GM18499 (cell line): Measurements from ENCODE around the gene GNB5.

ENCODE experiments used
- ATAC-seq: cut with Tn5 transposase; IDR thresholded peaks from one replicate; pipeline ENCODE4 v1.9.1; 2021; ENCODE audit warnings: moderate number of reproducible peaks; ENCODE audit not compliant: insufficient read depth, unreplicated experiment

The GNB5 gene

DNA sequence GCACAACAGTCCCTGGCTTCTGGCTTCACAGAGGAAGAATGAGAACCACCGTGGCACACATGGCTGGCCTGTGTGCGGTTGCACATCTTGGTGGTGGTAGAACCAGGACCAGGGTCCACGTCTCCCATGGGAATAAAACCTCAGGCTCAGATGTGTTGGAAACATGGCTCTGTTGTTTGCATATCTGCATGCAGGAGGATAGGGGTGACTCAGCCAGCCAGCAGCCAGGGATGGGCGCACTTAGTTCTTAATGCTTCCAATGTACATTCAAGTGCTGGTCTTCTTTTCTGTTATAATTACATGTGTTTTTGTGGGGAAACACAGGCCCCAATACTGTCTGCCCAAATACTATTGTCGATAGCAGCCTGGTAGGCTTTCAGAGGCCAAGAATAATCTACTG lies 42.8 kb downstream of the GNB5 start:
- no peak for ATAC-seq

GRCh38 chr15:52146776-52147175 lies 44.4 kb downstream of the GNB5 start:
- no peak for ATAC-seq

DNA sequence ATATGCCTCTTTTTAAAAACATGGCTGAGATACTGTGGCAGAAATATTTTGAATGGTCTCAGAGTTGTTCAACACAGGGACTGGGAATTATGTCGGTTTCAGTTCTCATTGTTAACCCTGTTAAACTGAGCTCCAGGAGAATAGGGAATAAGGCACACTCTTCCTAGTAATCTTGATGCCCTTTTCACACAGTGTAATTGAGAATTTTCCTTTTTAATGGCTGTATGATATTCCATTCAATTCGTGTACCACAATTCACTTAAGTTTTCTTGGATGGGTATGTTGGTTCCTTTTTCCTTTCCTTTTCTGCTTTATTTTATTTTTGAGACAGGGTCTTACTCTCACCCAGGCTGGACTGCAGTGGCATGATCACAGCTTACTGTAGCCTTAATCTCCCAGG lies 44.9 kb downstream of the GNB5 start:
- ATAC-seq = no peak

GRCh38 chr15:52144656-52145178 lies 46.5 kb downstream of the GNB5 start:
- no peak for ATAC-seq

- no peak for ATAC-seq
Observed at GRCh38 chr15:52143873-52144272, 47.3 kb downstream of the GNB5 start.

DNA sequence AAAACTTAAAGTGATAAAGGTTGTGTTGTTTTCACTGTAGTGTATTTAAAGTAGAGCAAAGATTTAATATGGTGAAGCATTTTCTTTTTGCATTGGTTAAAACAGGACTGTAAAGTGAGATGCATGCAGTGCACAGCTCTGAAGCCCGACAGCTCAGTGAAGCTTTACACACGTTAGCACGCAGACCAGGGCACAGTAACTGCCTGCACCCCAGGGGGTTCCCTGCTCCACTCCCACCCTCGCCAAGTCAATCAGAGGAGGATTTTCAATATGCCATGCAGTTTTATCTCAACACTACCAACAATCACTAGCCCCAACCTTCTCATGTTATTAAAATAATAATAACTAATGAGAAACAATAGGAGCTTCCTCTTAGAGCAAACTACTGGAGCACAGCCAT lies 50.5 kb downstream of the GNB5 start:
- no peak for ATAC-seq

- ATAC-seq = no peak
Observed at GRCh38 chr15:52139599-52140462, 51.4 kb downstream of the GNB5 start.

DNA sequence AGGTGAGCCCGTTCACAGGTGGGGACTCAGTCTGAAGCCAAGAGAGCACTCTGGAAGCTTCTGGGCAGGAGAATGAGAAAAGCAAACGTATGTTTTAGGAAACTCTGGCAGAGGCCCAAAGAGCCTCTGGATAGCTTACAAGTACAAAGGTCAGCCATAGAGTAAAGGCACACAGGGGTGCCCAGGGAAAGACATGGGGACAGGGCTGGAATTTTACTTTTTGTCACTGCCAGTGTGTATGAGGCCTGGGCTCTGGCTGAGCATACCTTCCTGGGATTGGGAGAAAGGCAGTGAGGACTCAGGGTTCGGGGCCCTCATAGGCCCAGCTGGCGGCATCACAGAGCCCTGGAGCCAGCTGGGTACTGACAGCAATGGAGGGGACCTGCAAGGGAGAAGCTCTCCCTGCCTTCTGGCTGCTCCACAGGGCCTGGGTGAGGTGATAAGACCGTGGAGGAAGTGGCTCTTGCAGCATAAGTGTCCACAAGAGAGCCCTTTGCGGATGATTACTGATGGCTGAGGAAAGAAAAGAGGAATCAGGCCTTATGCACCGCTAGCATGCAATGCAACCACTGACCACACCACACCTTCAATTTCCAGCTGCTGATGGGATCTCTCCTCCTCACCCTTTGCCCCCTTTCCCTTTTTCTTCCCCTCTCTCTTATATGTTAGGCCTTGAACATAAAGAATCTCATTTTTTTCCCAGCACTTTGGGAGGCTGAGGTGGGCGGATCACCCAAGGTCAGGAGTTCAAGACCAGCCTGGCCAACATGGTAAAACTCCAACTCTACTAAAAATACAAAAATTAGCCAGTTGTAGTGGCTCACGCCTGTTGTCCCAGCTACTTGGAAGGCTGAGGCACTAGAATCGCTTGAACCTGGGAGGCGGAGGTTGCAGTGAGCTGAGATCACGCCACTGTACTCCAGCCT lies 53.5 kb downstream of the GNB5 start:
- no peak for ATAC-seq

DNA sequence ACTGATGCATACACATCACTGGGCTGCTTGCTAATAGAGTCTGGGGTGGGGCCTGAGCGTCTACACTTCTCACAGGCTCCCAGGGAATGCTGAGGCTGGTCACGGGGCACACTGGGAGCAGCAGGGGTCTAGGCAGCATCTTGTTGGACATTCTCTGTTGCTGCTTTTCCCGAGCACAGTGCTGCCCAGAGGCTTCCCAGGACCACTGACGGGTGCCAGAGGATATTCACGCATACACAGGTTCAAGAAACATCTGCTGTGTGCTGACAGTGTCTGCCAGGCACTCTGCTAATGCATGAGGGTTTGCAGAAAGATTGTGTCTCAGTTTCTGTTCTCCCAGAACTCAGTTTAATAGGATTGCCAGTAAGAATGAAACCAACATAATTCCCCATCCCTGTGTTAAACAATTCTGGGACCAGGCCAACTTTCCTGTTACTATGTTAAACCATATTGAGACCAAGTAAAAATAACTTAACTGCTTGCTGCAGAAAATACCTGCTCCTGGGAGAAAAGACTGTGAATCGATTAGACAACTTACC lies 54.7 kb downstream of the GNB5 start:
- ATAC-seq = no peak

DNA sequence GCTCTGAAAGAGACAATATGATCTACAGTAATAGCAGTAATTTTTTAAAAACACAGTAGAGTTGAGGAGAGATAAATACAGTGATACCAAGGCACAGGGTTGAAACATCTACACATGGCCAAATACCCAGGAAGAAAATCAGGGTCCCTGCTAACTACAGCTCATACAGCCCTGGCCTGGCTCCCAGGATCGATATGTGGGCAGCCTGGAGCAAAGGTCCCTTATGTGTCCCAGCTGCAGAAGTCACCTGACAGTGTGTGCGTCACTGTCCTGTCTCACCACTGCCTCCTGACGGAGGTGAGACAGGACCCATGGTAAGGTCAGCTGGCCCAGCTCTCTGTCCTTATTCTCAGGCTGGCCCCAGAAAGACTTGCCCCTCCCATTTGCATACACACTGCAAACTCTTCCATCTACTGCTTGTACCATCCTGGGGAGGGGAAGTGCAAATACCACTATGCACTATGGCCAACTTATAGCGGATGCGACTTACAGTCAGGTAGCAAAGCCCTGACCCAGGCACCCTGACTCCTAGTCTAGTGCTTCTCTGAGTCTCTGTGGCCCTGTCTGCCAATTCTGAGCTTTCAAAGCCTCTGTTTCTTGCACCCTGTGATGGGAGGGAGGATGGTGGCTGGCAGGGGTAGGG lies 56.6 kb downstream of the GNB5 start:
- no peak for ATAC-seq

DNA sequence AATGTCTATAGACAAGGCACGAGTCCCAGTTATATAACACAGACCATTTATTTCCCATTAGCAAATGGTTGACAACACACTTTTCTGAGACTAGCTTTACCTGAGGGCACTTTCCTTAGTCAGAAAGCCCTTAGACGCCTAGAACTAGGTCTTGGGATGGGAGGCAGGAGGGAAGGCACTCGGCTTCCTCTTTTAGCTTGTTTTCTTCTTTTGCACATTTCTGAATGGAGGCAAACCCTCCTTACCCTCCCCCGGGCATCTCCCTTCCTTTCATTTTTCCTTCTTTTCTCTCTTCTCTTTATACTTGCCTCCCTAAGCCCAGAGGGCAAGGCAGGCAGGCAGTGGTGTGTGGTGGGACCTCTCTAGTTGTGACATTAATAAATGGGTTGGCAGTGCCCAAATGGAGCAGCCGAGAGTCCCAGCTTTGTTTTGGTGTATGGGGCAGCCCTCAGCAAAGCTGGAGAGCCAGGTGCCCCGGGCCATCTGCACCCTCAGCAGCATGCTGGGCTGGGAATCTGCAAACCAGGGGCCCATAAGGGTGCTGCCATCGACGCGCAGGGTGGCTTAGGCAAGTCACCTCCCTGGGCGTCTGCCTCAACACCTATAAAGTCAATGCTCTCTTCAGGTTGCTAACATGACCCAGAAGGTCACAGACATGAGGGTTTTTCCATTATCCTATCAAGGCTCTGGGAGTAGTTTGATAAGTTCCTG lies 57.5 kb downstream of the GNB5 start:
- ATAC-seq = no peak

- ATAC-seq = no peak
Observed at GRCh38 chr15:52132066-52132465, 59.1 kb downstream of the GNB5 start.

DNA sequence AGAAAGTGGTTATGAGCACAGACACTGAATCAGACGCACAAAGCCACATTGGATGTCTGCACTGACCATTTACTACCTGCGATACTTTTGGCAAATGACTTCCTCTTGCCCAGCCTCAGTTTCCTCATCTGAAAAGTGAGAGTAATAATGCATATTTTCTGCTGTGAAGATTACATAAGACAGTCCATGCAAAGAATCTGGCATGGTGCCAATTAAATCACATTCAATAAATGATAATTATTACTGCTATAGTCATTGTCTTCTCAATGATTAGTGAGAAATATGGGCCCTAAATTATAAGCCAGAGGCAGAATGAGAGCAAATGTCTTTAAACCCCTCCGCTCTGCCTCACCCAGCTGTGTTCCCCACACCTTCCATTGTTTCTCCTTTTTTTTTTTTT lies 62.6 kb downstream of the GNB5 start:
- no peak for ATAC-seq

GRCh38 chr15:52124270-52124880 lies 66.8 kb downstream of the GNB5 start:
- ATAC-seq = no peak

DNA sequence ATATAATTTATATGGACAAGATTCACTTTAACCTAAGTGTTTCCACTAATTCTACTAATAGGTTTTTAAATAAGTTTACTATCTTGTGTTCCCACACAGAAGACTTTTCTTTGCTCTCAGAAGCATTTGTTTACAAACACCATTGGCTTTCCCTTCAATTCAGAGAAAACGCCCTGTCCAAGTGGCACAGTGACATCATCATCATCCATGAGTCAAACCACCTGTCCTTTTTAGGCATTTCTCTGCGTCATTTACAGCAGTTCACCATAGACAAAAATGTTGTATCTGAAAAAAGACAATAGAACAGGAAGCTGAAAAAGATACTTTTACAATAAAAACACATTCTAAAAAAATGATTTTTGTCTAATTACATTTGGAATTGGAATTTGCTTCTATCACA lies 69.3 kb downstream of the GNB5 start:
- ATAC-seq = no peak

DNA sequence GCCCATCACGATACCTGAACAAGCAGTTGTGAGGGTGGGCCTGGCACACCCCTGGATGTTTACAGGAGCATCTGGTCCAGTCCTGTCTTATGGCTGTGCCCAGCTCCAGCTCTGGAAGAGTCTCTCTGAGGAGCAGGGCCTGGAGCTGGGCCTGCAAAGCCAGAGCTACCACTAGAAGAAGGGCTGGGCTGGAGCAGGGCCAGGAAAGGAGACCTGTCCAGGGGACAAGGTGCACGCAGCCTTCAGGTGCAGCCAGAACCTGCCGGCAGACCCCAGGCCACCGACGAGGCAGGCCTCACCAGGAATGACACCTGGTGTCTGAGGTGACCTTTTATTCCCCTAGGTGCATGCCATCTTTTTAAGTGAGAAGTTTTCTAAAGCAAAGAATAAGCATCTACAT lies 70.2 kb downstream of the GNB5 start:
- no peak for ATAC-seq

- no peak for ATAC-seq
Observed at GRCh38 chr15:52120488-52120887, 70.7 kb downstream of the GNB5 start.

DNA sequence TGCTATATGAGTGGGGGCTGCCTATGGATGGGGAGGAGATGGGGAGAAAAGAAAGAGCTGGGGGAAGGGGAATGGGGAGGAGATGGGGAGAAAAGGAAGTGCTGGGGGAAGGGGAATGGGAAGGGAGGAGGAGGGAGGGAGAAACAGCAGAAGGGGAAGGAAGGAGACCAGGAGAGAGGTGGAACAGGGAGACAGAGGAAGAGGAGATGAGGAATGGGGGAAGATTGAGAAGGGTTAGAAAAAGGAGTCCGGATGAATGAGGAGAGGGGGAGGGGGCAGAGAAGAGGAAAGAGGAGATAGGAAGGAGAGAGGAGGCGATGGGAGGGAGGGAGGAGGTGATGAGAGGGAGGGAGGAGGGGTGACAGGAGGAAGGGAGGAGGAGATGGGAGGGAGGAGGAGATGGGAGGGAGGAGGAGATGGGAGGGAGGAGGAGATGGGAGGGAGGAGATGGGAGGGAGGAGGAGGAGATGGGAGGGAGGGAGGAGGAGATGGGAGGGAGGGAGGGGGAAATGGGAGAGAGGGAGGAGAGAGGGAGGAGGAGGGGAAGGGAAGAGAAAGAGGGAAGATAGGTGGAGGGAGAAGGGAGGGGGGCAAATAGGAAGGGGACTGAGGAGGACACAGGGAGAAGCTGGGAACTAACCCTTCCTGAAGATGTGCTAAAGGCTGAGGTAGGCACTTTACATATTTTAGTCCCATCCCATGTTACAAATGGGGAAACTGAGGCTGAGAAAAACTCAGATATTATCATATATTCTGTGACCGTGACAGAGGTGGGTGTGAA lies 72.0 kb downstream of the GNB5 start:
- no peak for ATAC-seq

DNA sequence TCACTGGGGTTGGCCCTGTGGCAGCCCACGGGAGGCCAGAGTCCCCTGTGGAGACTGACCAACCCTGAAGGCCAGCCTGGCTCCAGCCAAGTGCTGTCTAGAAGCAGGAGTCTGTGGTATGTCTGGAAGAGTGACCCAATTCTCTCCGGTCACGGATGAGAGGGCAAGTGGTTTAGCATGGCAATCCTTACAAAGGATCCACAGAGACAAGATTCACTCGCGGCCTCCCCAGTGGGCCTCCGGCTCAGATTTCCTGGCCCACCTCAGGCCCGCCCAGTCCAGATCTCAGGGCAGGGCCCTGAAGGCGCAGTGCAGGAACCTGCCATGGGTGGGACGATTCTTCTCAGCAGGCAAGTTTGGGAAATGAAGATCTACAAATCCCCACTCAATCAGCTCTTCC lies 73.6 kb downstream of the GNB5 start:
- no peak for ATAC-seq
